HepG2 (cell line): ENCODE results near the gene SPANXD. TPM values are rescaled to one million over a fixed set of nuclear protein-coding genes. Genes with fewer than 3 reads are reported as not detected.

ENCODE experiments used
- ATAC-seq: fragments of 200-7000 bp; cut with Tn5 transposase; 3 replicates; pipeline ENCODE4 v1.9.1; 2020; ENCODE audit warnings: mild to moderate bottlenecking, moderate library complexity
- BruUV-seq: library from RNA; stranded (reverse); fragments of 400-500 nt; replicated peaks from 2 replicates; lab custom pipeline; 2021; lab: Mats Ljungman, UMichigan
- CTCF ChIA-PET: fragments of 300-600 bp; formaldehyde crosslinking; extraction: SDS; loops from one replicate; lab custom pipeline; 2021; ENCODE audit warnings: low total read pairs, inconsistent platforms, low intra/inter-chr PET ratio; lab: Yijun Ruan, JAX
- POLR2A ChIA-PET: fragments of 350-600 bp; sonication (Branson Sonifier 250); formaldehyde crosslinking; loops from one replicate; lab custom pipeline; 2020; ENCODE audit warnings: antibody characterized with exemption, inconsistent platforms; lab: Yijun Ruan, JAX
- DNase-seq: peaks from one replicate; pipeline ENCODE4 v3.0.0-alpha.2; 2015; ENCODE audit warnings: low spot score
- FAIRE-seq: peaks from 3 replicates; lab custom pipeline; 2011; peaks lifted over from hg19 to GRCh38; lab: Jason Lieb, UNC
- H2AFZ ChIP-seq: one replicate; pipeline ENCODE4 v1.6.1; 2011; ENCODE audit warnings: low read length, inconsistent platforms
- H3K27ac ChIP-seq: fragments of 300-600 bp; 3 replicates; pipeline ENCODE4 v1.8.0; 2011; ENCODE audit warnings: mixed run types, mild to moderate bottlenecking, mixed read lengths, low read length, inconsistent platforms; ENCODE audit not compliant: insufficient read depth; ENCODE audit errors: extremely low read length
- H3K27me3 ChIP-seq, 2 experiments: fragments of 200-600 bp in 1 of 2; 2 replicates in 1 of 2; 3 replicates in 1 of 2; pipeline versions ENCODE4 v1.6.0 to v1.8.0; 2011; ENCODE audit warnings: low read length in 2 of 2, mild to moderate bottlenecking in 2 of 2, moderate library complexity in 2 of 2, inconsistent platforms in 1 of 2; ENCODE audit not compliant: insufficient read depth in 2 of 2, control insufficient read depth in 1 of 2
- H3K36me3 ChIP-seq, 2 experiments: fragments of 200-600 bp in 1 of 2; replicated peaks in 1 of 2; 2 replicates in 1 of 2; 3 replicates in 1 of 2; pipeline versions ENCODE4 v1.5.1 to v1.8.0; 2011; ENCODE audit warnings: low read length in 2 of 2, inconsistent platforms in 1 of 2; ENCODE audit not compliant: insufficient read depth in 2 of 2, control insufficient read depth in 1 of 2
- H3K4me1 ChIP-seq: 2 replicates; pipeline ENCODE4 v1.5.1; 2012; ENCODE audit warnings: low read length, inconsistent platforms; ENCODE audit not compliant: insufficient read depth
- H3K4me2 ChIP-seq: 2 replicates; pipeline ENCODE4 v1.6.0; 2011; ENCODE audit warnings: low read depth, low read length, inconsistent platforms
- H3K4me3 ChIP-seq, 3 experiments: fragments of 200-600 bp in 1 of 3; sonication (generic), shearing (Covaris generic) in 1 of 3; replicated peaks in 1 of 3; 2 replicates each; pipeline ENCODE4 v1.5.1; 2011 to 2016; ENCODE audit warnings: low read length in 3 of 3, inconsistent platforms in 2 of 3, low read depth in 2 of 3, mild to moderate bottlenecking in 2 of 3, control low read depth in 1 of 3, mixed read lengths in 1 of 3; ENCODE audit not compliant: insufficient read depth in 1 of 3
- H3K79me2 ChIP-seq: one replicate; pipeline ENCODE4 v1.6.1; 2011; ENCODE audit warnings: low read length, inconsistent platforms; ENCODE audit not compliant: insufficient read depth
- H3K9ac ChIP-seq: 2 replicates; pipeline ENCODE4 v1.6.0; 2011; ENCODE audit warnings: mild to moderate bottlenecking, low read depth, low read length, inconsistent platforms; ENCODE audit not compliant: insufficient read depth
- H3K9me3 ChIP-seq: 2 replicates; pipeline ENCODE4 v1.5.1; 2012; ENCODE audit warnings: mild to moderate bottlenecking, low read length
- H4K20me1 ChIP-seq: 2 replicates; pipeline ENCODE4 v1.6.0; 2011; ENCODE audit warnings: inconsistent platforms, mild to moderate bottlenecking, low read length, moderate library complexity; ENCODE audit not compliant: insufficient read depth
- AHR ChIP-seq: IDR thresholded peaks from 2 replicates; pipeline ENCODE4 v1.6.1; 2018; ENCODE audit warnings: missing genetic modification reagents, missing compliant biosample characterization
- CREBL2 ChIP-seq: sonication (generic); formaldehyde crosslinking; IDR thresholded peaks from 2 replicates; pipeline ENCODE4 v1.8.1; 2023; ENCODE audit warnings: missing genetic modification reagents, mild to moderate bottlenecking, borderline replicate concordance
- ETV5 ChIP-seq: IDR thresholded peaks from 2 replicates; pipeline ENCODE4 v1.6.1; 2018; ENCODE audit warnings: missing biosample characterization, missing genetic modification reagents, inconsistent platforms, borderline replicate concordance
- HNF4A ChIP-seq: sonication (generic); formaldehyde crosslinking; IDR thresholded peaks from 2 replicates; pipeline ENCODE4 v1.4.0; 2020; ENCODE audit warnings: missing genetic modification reagents
- KDM1A ChIP-seq: IDR thresholded peaks from 2 replicates; pipeline ENCODE4 v1.6.1; 2016; ENCODE audit warnings: missing compliant biosample characterization
- MAFG ChIP-seq: sonication (generic); formaldehyde crosslinking; IDR thresholded peaks from 2 replicates; pipeline ENCODE4 v1.5.1; 2020; ENCODE audit warnings: mild to moderate bottlenecking, missing genetic modification reagents
- NFE2L2 ChIP-seq: fragments of 150-350 bp; IDR thresholded peaks from 2 replicates; pipeline ENCODE4 v1.6.1; 2014; ENCODE audit warnings: low read length
- PCBP2 ChIP-seq: fragments of 200-400 bp; formaldehyde crosslinking; optimal IDR thresholded peaks from 2 replicates; pipeline ENCODE3; 2018; ENCODE audit warnings: low read length, low read depth; ENCODE audit not compliant: poor library complexity, severe bottlenecking
- PPARG ChIP-seq: conservative IDR thresholded peaks from 2 replicates; pipeline ENCODE4 v1.6.1; 2016; ENCODE audit warnings: missing biosample characterization, missing genetic modification reagents
- RCOR2 ChIP-seq: IDR thresholded peaks from 2 replicates; pipeline ENCODE4 v1.6.1; 2016; ENCODE audit warnings: missing biosample characterization, missing genetic modification reagents
- SMYD3 ChIP-seq: sonication (generic); formaldehyde crosslinking; IDR thresholded peaks from 2 replicates; pipeline ENCODE4 v1.8.1; 2023; ENCODE audit warnings: mild to moderate bottlenecking, missing genetic modification reagents
- ZBTB40 ChIP-seq, 2 experiments: fragments of 450-650 bp in 1 of 2; sonication (generic) in 1 of 2; formaldehyde crosslinking in 1 of 2; IDR thresholded peaks; 2 replicates each; pipeline versions ENCODE4 v1.6.1 to v1.8.0; 2016 to 2022; ENCODE audit warnings: antibody characterized with exemption in 1 of 2, mild to moderate bottlenecking in 1 of 2, missing genetic modification reagents in 1 of 2
- ZNF691 ChIP-seq: sonication (generic); formaldehyde crosslinking; IDR thresholded peaks from 2 replicates; pipeline ENCODE4 v1.4.0; 2020; ENCODE audit warnings: missing genetic modification reagents, low read depth, mild to moderate bottlenecking, borderline replicate concordance
- ZNF839 ChIP-seq: sonication (generic); formaldehyde crosslinking; IDR thresholded peaks from 2 replicates; pipeline ENCODE4 v1.4.0; 2020; ENCODE audit warnings: missing genetic modification reagents, mild to moderate bottlenecking, borderline replicate concordance
- ZSCAN12 ChIP-seq: sonication (generic); formaldehyde crosslinking; IDR thresholded peaks from 2 replicates; pipeline ENCODE4 v1.9.0; 2021; ENCODE audit warnings: mild to moderate bottlenecking, missing genetic modification reagents
- WGBS: methylation state at CpG from one replicate; pipeline ENCODE4 v1.1.6; 2017; ENCODE audit warnings: low lambda C conversion rate; 5-methylcytosine and 5-hydroxymethylcytosine counted together
- in situ Hi-C: cut with HindIII; loops from 2 replicates; pipeline ENCODE4 v1.10.0; 2017; ENCODE audit warnings: low pct_unique_long_range_greater_than_20kb; ENCODE audit not compliant: extremely low pct_ligation_motif_present
- intact Hi-C: fragments of 100-400 bp; cut with micrococcal nuclease; formaldehyde crosslinking; loops from one replicate; pipeline ENCODE4 v1.10.0; 2022; ENCODE audit not compliant: unreplicated experiment
- polyA plus RNA-seq, 8 experiments: library from polyadenylated mRNA; depleted of rRNA in 3 of 8; stranded (reverse) in 7 of 8; unstranded in 1 of 8; fragments of >200 nt; fragmentation: Illumina TruSeq in 4 of 8; extraction: Trizol in 4 of 8; gene quantifications; 2 replicates each; pipeline versions ENCODE4 v1.2.1 to v1.2.3, GENCODE V29; 2011 to 2016; ENCODE audit warnings: low read depth in 4 of 8, missing spikeins in 1 of 8, mixed read lengths in 1 of 8; ENCODE audit not compliant: insufficient read depth in 1 of 8
- total RNA-seq, 5 experiments: library from RNA; depleted of rRNA; stranded (reverse); fragments of >200 nt; fragmentation: Illumina TruSeq; extraction: Trizol; gene quantifications; 2 replicates each; pipeline ENCODE4 v1.2.3, GENCODE V29; 2016; ENCODE audit warnings: low read depth in 1 of 5

Gene SPANXD
- total and polyA plus RNA-seq, 2 of the 13 experiments (the other 11 are each of a cell fraction or from before 2014, with no cell fraction given) = not detected

- ATAC-seq (no peak), FAIRE-seq (no peak), DNase-seq (no peak)
- POLR2A ChIA-PET = no interaction called here
- H3K79me2 ChIP-seq = no peaks in the 10 kb centered on the region
- in situ Hi-C loops (no loop called here), intact Hi-C loops (no loop called here)
- H3K4me3 ChIP-seq = no peak overlapping the region
- H4K20me1 ChIP-seq = no peaks in the 10 kb centered on the region
- H3K4me1 ChIP-seq = no peaks in the 10 kb centered on the region
- BruUV-seq = no TSS peak
- H3K9ac ChIP-seq = no peak overlapping the region
- no peaks in the 10 kb centered on the region for H3K36me3 ChIP-seq
- H2AFZ ChIP-seq = no peak overlapping the region
- H3K9me3 ChIP-seq = peaks cover 5% of the 10 kb centered on the region; the same call in 1 of the 2 replicates
- no peak overlapping the region for H3K27ac ChIP-seq
- H3K4me2 ChIP-seq = no peak overlapping the region
- H3K27me3 ChIP-seq = no peaks in the 10 kb centered on the region
- CTCF ChIA-PET = no interaction called here
- WGBS = 0% methylated on average over 2 of the region's 2 CpGs
- no peak for TF ChIP-seq ZNF839 (CRISPR knock-in tag)
- no peak for TF ChIP-seq RCOR2
- no peak for TF ChIP-seq PPARG (CRISPR knock-in tag)
- no peak for TF ChIP-seq ETV5
- TF ChIP-seq ZBTB40 (IDR thresholded peaks at IDR 0.05) = no peak
- TF ChIP-seq ZBTB40 (CRISPR knock-in tag; IDR thresholded peaks at IDR 0.05) = no peak
- TF ChIP-seq SMYD3 (CRISPR knock-in tag) = no peak
- TF ChIP-seq NFE2L2 = no peak
- TF ChIP-seq KDM1A = no peak
- no peak for TF ChIP-seq PCBP2
- TF ChIP-seq ZSCAN12 (CRISPR knock-in tag) = no peak
- no peak for TF ChIP-seq MAFG (CRISPR knock-in tag)
- no peak for TF ChIP-seq ZNF691 (CRISPR knock-in tag)
- no peak for TF ChIP-seq CREBL2 (CRISPR knock-in tag)
- TF ChIP-seq HNF4A (CRISPR knock-in tag) = no peak
- TF ChIP-seq AHR = no peak
Observed at GRCh38 chrX:141673946-141674345, 24.6 kb downstream of the SPANXD start.
